HG02884 (cell line): ENCODE measurements around the gene PTPN5.
A peak's percentile ranks its signal among the peaks of the same experiment; 100 is the strongest.
"Not testable (repeated sequence)": the region's sequence is repeated elsewhere in the genome, so short reads cannot be mapped to it uniquely, and the experiment has no call there.

Experiments used
- ATAC-seq: cut with Tn5 transposase; IDR thresholded peaks from one replicate; pipeline ENCODE4 v1.9.1; 2021; ENCODE audit warnings: mild to moderate bottlenecking, moderate library complexity; ENCODE audit not compliant: unreplicated experiment

PTPN5 gene

GRCh38 chr11:18791207-18791968 lies at the start of gene PTPN5:
Gene PTPN5, minus strand, starts transcription at chr11:18791798. Its CDS starts 19,840 bp downstream, at chr11:18771958.
- ATAC-seq = no peak

- ATAC-seq = no peak
These were observed 44.8 kb upstream of the PTPN5 start for GRCh38 chr11:18836417-18836816.

GRCh38 chr11:18834754-18835466 lies 43.3 kb upstream of the PTPN5 start:
- no peak for ATAC-seq

GRCh38 chr11:18820160-18820559 lies 28.6 kb upstream of the PTPN5 start:
- ATAC-seq = not testable (repeated sequence)

GRCh38 chr11:18804199-18804999 lies 12.8 kb upstream of the PTPN5 start:
- no peak for ATAC-seq

GRCh38 chr11:18802381-18803257 lies 11.0 kb upstream of the PTPN5 start:
- no peak for ATAC-seq

- ATAC-seq = no peak
These were observed 7.3 kb upstream of the PTPN5 start for GRCh38 chr11:18798799-18799469.

GRCh38 chr11:18794956-18795355 lies 3.4 kb upstream of the PTPN5 start:
- no peak for ATAC-seq

- no peak for ATAC-seq
These were observed 1.2 kb upstream of the PTPN5 start for GRCh38 chr11:18792827-18793226.

GRCh38 chr11:18791969-18792628 lies 501 bp upstream of the PTPN5 start:
- no peak for ATAC-seq

GRCh38 chr11:18790883-18791206 lies 753 bp downstream of the PTPN5 start:
- no peak for ATAC-seq

- no peak for ATAC-seq
These were observed 1.7 kb downstream of the PTPN5 start for GRCh38 chr11:18789942-18790341.

GRCh38 chr11:18785411-18785810 lies 6.2 kb downstream of the PTPN5 start:
- ATAC-seq = no peak

- no peak for ATAC-seq
These were observed 10.7 kb downstream of the PTPN5 start for GRCh38 chr11:18780896-18781295.

GRCh38 chr11:18780329-18780728 lies 11.3 kb downstream of the PTPN5 start:
- no peak for ATAC-seq

- ATAC-seq = no peak
These were observed 13.1 kb downstream of the PTPN5 start for GRCh38 chr11:18778468-18778867.

- ATAC-seq = no peak
These were observed 15.3 kb downstream of the PTPN5 start for GRCh38 chr11:18776324-18776723.

- ATAC-seq = peak; percentile 89
These were observed 15.9 kb downstream of the PTPN5 start for GRCh38 chr11:18775492-18776292.

- no peak for ATAC-seq
These were observed 16.8 kb downstream of the PTPN5 start for GRCh38 chr11:18774801-18775200.
